ENCODE results near the gene IQGAP1. TPM values are rescaled to one million over a fixed set of nuclear protein-coding genes. Genes with fewer than 3 reads are reported as not detected.

IQGAP1 gene
- total RNA-seq, 1 donor from 2014 or later: 187 TPM

- no peak overlapping the region for H3K4me3 ChIP-seq (ENCODE audit: low read depth, low read length)
- DNase-seq (ENCODE audit: low read depth): no peak
- TF ChIP-seq CTCF (conservative IDR thresholded peaks at IDR 0.05; ENCODE audit: low read depth, low read length): no peak
Measured at GRCh38 chr15:90451053-90451850, 63.2 kb downstream of the IQGAP1 start.

GRCh38 chr15:90456236-90456635 lies 68.2 kb downstream of the IQGAP1 start:
- H3K4me3 ChIP-seq (ENCODE audit: low read depth, low read length): no peak overlapping the region
- DNase-seq (ENCODE audit: low read depth): no peak
- no peak for TF ChIP-seq CTCF (conservative IDR thresholded peaks at IDR 0.05; ENCODE audit: low read depth, low read length)

GRCh38 chr15:90458061-90458460 lies 70.0 kb downstream of the IQGAP1 start:
- TF ChIP-seq CTCF (conservative IDR thresholded peaks at IDR 0.05; ENCODE audit: low read depth, low read length): no peak
- DNase-seq (ENCODE audit: low read depth): no peak
- H3K4me3 ChIP-seq (ENCODE audit: low read depth, low read length): no peak overlapping the region

- no peak for DNase-seq (ENCODE audit: low read depth)
- no peak for TF ChIP-seq CTCF (conservative IDR thresholded peaks at IDR 0.05; ENCODE audit: low read depth, low read length)
- no peak overlapping the region for H3K4me3 ChIP-seq (ENCODE audit: low read depth, low read length)
Measured at GRCh38 chr15:90459368-90459767, 71.3 kb downstream of the IQGAP1 start.

GRCh38 chr15:90460142-90460824 lies 72.2 kb downstream of the IQGAP1 start:
- no peak for TF ChIP-seq CTCF (conservative IDR thresholded peaks at IDR 0.05; ENCODE audit: low read depth, low read length)
- no peak overlapping the region for H3K4me3 ChIP-seq (ENCODE audit: low read depth, low read length)
- no peak for DNase-seq (ENCODE audit: low read depth)

- no peak for TF ChIP-seq CTCF (conservative IDR thresholded peaks at IDR 0.05; ENCODE audit: low read depth, low read length)
- DNase-seq (ENCODE audit: low read depth): peak; percentile 41
Measured at GRCh38 chr15:90463381-90463780, 75.3 kb downstream of the IQGAP1 start.

More at GRCh38 chr15:90463381-90463780, 75.3 kb downstream of the IQGAP1 start:
- no peak overlapping the region for H3K4me3 ChIP-seq (ENCODE audit: low read depth, low read length)

Measured in epithelial cell of proximal tubule (primary cell).